ENCODE results near the gene ERC1. TPM values are rescaled to one million over a fixed set of nuclear protein-coding genes. Genes with fewer than 3 reads are reported as not detected.

ERC1 gene
- total RNA-seq, 1 donor from 2014 or later, result 79.5 TPM

DNA sequence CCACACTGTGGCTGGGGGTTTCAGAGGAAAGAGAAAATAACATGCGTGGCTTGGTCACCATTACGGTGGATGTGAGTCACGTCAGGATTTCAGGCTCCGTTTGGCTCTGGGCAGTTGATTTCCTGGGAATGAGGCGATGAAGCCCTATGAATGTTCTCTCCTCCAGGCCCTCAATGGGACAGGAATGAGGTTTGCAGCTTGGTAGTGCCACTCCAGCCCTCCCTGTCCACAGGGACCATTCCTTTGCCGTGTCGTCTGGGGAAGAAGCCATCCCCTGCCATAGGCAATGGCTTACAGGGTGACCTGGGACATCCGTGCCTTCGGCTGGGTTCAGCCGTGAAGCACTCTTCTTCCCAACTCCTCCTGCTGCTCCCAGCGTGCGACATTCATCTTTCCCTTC is 508.3 kb downstream of the ERC1 start:
- no peaks in the 10 kb centered on the region for H3K27me3 Mint-ChIP-seq (ENCODE audit: unreplicated experiment)
- H3K4me3 Mint-ChIP-seq (ENCODE audit: unreplicated experiment), result no peak overlapping the region
- no peak for DNase-seq (ENCODE audit: extremely low spot score, unreplicated experiment)
- no peaks in the 10 kb centered on the region for H3K9me3 Mint-ChIP-seq (ENCODE audit: unreplicated experiment)
- peaks cover 45% of the 10 kb centered on the region for H3K4me1 Mint-ChIP-seq (ENCODE audit: unreplicated experiment)
- TF ChIP-seq, protein P1, sequence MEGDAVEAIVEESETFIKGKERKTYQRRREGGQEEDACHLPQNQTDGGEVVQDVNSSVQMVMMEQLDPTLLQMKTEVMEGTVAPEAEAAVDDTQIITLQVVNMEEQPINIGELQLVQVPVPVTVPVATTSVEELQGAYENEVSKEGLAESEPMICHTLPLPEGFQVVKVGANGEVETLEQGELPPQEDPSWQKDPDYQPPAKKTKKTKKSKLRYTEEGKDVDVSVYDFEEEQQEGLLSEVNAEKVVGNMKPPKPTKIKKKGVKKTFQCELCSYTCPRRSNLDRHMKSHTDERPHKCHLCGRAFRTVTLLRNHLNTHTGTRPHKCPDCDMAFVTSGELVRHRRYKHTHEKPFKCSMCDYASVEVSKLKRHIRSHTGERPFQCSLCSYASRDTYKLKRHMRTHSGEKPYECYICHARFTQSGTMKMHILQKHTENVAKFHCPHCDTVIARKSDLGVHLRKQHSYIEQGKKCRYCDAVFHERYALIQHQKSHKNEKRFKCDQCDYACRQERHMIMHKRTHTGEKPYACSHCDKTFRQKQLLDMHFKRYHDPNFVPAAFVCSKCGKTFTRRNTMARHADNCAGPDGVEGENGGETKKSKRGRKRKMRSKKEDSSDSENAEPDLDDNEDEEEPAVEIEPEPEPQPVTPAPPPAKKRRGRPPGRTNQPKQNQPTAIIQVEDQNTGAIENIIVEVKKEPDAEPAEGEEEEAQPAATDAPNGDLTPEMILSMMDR (IDR thresholded peaks at IDR 0.05), result no peak
- H3K36me3 Mint-ChIP-seq (ENCODE audit: unreplicated experiment), result no peaks in the 10 kb centered on the region
- no peak overlapping the region for H3K27ac Mint-ChIP-seq (ENCODE audit: unreplicated experiment)

DNA sequence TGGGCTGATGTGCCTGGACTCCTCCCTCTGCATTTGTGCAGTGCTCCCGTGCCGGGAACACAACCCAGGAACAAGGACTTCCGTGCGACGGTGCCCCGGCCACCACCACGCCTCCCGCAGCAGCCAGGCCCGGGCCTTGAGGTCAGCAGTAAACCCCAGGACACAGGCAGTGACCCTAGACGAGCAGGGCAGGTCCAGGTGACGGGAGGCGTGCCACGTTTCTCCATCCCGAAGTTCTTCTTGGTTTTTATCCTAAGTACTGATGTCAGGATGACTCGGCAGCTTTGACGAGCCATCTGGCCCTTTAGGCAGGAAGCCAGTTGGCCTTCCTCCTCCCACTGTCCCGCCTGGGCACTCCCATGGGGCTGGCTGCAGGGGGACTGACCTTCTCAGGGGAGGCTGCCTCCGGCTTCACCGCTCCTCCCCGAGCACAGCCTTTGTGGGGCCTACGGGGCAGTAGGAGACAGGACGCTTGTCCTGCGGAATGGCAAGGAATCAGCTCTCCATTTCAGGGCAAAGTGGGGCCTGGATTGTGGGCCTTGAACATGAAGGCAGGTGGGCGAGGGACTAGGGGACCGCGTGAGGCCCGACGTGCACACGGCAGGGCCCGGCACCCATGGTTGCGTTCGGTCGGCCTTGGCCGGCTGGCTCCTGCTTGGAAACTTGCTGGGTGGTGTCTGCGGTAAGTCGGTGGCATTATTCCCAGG is 509.2 kb downstream of the ERC1 start:
- no peaks in the 10 kb centered on the region for H3K27me3 Mint-ChIP-seq (ENCODE audit: unreplicated experiment)
- no peak overlapping the region for H3K4me3 Mint-ChIP-seq (ENCODE audit: unreplicated experiment)
- no peaks in the 10 kb centered on the region for H3K9me3 Mint-ChIP-seq (ENCODE audit: unreplicated experiment)
- peaks cover 49% of the 10 kb centered on the region for H3K4me1 Mint-ChIP-seq (ENCODE audit: unreplicated experiment)
- TF ChIP-seq, protein P1 (IDR thresholded peaks at IDR 0.05), result no peak
- H3K36me3 Mint-ChIP-seq (ENCODE audit: unreplicated experiment), result no peaks in the 10 kb centered on the region
- peak overlapping the region; percentile 75 for H3K27ac Mint-ChIP-seq (ENCODE audit: unreplicated experiment)
- DNase-seq (ENCODE audit: extremely low spot score, unreplicated experiment), result no peak

DNA sequence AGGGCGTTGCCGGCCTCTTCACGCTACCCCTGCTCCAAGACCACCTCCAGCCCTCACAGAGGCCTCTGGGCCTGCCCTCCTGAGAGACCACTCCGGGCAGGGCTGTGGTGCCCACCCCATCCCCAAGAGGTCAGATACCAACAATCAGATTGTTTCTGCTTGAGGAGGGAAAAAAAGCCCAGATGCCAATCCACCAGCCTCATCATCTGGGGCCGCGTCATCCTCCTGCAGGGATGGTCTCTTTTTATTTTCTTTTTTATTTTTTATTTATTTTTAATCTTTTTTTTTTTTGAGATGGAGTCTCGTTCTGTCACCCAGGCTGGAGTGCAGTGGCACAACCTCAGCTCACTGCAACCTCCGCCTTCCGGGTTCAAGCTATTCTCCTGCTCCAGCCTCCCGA is 510.0 kb downstream of the ERC1 start:
- Mint-ChIP-seq H3K27me3 (ENCODE audit: unreplicated experiment) (no peaks in the 10 kb centered on the region), H3K27ac (ENCODE audit: unreplicated experiment) (no peak overlapping the region), H3K4me1 (ENCODE audit: unreplicated experiment) (peaks cover 42% of the 10 kb centered on the region), H3K36me3 (ENCODE audit: unreplicated experiment) (no peaks in the 10 kb centered on the region), H3K9me3 (ENCODE audit: unreplicated experiment) (no peaks in the 10 kb centered on the region), H3K4me3 (ENCODE audit: unreplicated experiment) (no peak overlapping the region)
- TF ChIP-seq, protein P1 (IDR thresholded peaks at IDR 0.05), result no peak
- DNase-seq (ENCODE audit: extremely low spot score, unreplicated experiment), result no peak

DNA sequence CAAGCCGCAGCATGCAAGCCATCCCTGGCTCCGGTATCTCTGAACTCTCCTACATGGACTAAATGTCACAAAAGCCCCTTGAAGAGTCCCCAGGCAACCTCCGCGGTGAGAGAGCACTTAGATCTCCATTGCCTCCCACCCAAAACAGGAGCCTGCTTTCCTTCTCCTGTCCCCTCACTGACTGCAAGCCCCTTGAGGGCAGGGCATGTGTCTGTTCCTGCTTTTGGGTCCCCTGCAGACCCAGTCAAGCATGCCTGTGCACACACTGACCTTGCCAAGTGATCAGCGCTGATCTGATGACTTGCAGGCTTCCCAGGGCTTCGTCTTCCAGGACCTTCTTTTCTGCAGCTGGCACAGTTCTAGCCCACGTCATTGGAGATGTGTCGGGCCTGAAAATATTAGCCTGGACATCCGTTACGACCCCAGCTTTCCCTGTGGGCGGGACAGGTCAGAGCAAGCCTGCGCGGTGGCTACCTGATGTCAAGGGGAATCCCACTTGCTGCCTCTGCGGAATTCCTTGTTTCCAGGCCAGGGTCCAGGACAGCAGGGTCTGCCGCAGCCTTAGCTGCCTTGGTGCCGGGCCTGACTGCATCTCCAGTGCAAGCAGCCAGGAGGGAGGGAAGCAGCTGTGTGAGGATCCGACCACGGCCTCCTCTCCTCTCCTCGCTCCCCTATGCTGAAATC is 510.8 kb downstream of the ERC1 start:
- no peaks in the 10 kb centered on the region for H3K27me3 Mint-ChIP-seq (ENCODE audit: unreplicated experiment)
- H3K27ac Mint-ChIP-seq (ENCODE audit: unreplicated experiment), result no peak overlapping the region
- no peak for DNase-seq (ENCODE audit: extremely low spot score, unreplicated experiment)
- H3K4me3 Mint-ChIP-seq (ENCODE audit: unreplicated experiment), result no peak overlapping the region
- H3K36me3 Mint-ChIP-seq (ENCODE audit: unreplicated experiment), result no peaks in the 10 kb centered on the region
- TF ChIP-seq, protein P1 (IDR thresholded peaks at IDR 0.05), result no peak
- H3K9me3 Mint-ChIP-seq (ENCODE audit: unreplicated experiment), result no peaks in the 10 kb centered on the region
- H3K4me1 Mint-ChIP-seq (ENCODE audit: unreplicated experiment), result peaks cover 33% of the 10 kb centered on the region

DNA sequence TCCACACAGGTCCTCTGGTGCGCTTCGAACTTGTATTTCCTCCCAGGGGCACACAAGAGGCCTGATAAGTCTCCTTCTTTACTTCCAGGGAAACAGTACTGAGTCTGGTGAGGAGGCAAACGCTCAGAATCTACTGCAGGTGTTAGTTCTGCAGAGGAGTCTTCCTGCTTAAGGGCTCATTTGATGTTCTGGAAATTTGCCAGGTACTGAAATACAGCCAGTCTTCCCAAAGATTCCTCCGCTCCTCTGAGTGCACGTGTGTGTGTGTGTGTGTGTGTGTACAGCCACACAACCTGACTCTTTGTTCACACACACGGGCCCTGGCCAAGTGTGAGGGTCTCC is 511.3 kb downstream of the ERC1 start:
- no peak for DNase-seq (ENCODE audit: extremely low spot score, unreplicated experiment)
- TF ChIP-seq, protein P1 (IDR thresholded peaks at IDR 0.05), result no peak
- H3K9me3 Mint-ChIP-seq (ENCODE audit: unreplicated experiment), result no peaks in the 10 kb centered on the region
- no peaks in the 10 kb centered on the region for H3K27me3 Mint-ChIP-seq (ENCODE audit: unreplicated experiment)
- H3K4me1 Mint-ChIP-seq (ENCODE audit: unreplicated experiment), result peaks cover 29% of the 10 kb centered on the region
- H3K36me3 Mint-ChIP-seq (ENCODE audit: unreplicated experiment), result no peaks in the 10 kb centered on the region
- H3K27ac Mint-ChIP-seq (ENCODE audit: unreplicated experiment), result no peak overlapping the region
- no peak overlapping the region for H3K4me3 Mint-ChIP-seq (ENCODE audit: unreplicated experiment)
